H1 (cell line): Measurements from ENCODE around the gene PRRT1. TPM values are rescaled to one million over a fixed set of nuclear protein-coding genes. Genes with fewer than 3 reads are reported as not detected.

Experiments
- CEBPB ChIP-seq: IDR thresholded peaks from 2 replicates; pipeline ENCODE4 v1.6.1; 2012; ENCODE audit warnings: low read depth, low read length
- CREB1 ChIP-seq: IDR thresholded peaks from 2 replicates; pipeline ENCODE4 v1.6.1; 2012; ENCODE audit warnings: inconsistent platforms
- EGR1 ChIP-seq: IDR thresholded peaks from 2 replicates; pipeline ENCODE4 v1.6.1; 2011; ENCODE audit warnings: low read depth, low read length, borderline replicate concordance
- FOSL1 ChIP-seq: IDR thresholded peaks from 2 replicates; pipeline ENCODE4 v1.6.1; 2011; ENCODE audit warnings: mild to moderate bottlenecking, low read depth, low read length, moderate library complexity; ENCODE audit not compliant: insufficient read depth
- GTF2F1 ChIP-seq: IDR thresholded peaks from 2 replicates; pipeline ENCODE4 v1.6.1; 2012; ENCODE audit warnings: low read depth, low read length, improper control_type of control experiment, borderline replicate concordance
- KDM1A ChIP-seq: fragments of 200-600, 300-600 bp; sonication (generic); IDR thresholded peaks from 2 replicates; pipeline ENCODE4 v1.7.1; 2016; ENCODE audit warnings: mild to moderate bottlenecking, low read length, borderline replicate concordance
- POLR2A ChIP-seq, 2 experiments: IDR thresholded peaks; 1 replicate in 1 of 2; 2 replicates in 1 of 2; pipeline ENCODE4 v1.6.1; 2011; ENCODE audit warnings: low read depth in 2 of 2, low read length in 2 of 2, mild to moderate bottlenecking in 2 of 2; ENCODE audit errors: control extremely low read depth in 1 of 2
- RNF2 ChIP-seq: fragments of 200-900, 300-1000 bp; sonication (generic); IDR thresholded peaks from 2 replicates; pipeline ENCODE4 v1.7.1; 2016; ENCODE audit warnings: borderline replicate concordance, low read depth, mild to moderate bottlenecking, antibody characterized with exemption, low read length; ENCODE audit not compliant: poor library complexity, severe bottlenecking; ENCODE audit errors: missing control alignments
- TEAD4 ChIP-seq: IDR thresholded peaks from 2 replicates; pipeline ENCODE4 v1.6.1; 2012; ENCODE audit warnings: low read depth, low read length, inconsistent platforms, mixed read lengths
- polyA plus RNA-seq, 7 experiments: library from polyadenylated mRNA; depleted of rRNA in 3 of 7; stranded (reverse) in 5 of 7; unstranded in 2 of 7; fragments of >200 nt in 5 of 7; fragments of 200-250 nt in 2 of 7; gene quantifications; 1 replicate in 5 of 7; 2 replicates in 1 of 7; 4 replicates in 1 of 7; pipeline versions ENCODE4 v1.2.1 to v1.2.3, GENCODE V29; 2011 to 2013; ENCODE audit warnings: missing spikeins in 2 of 7, mixed read lengths in 2 of 7
- total RNA-seq: library from RNA; stranded (reverse); fragmentation: NEBNext Ultra II Directional; extraction: Animal tissue kit (Norgen Biotek cat#: 25700); gene quantifications from 2 replicates; pipeline ENCODE4 v1.2.1, GENCODE V29; 2021
- TF ChIP-seq, protein P1 (sequence below): fragments of 300-600 bp; sonication (generic); IDR thresholded peaks from 2 replicates; pipeline ENCODE4 v1.7.1; 2012; ENCODE audit warnings: low read length, moderate library complexity, mild to moderate bottlenecking, inconsistent platforms; ENCODE audit not compliant: insufficient replicate concordance

The PRRT1 gene
- total and polyA plus RNA-seq, 2 of the 8 experiments (the other 6 are each of a cell fraction or from before 2014, with no cell fraction given) = 0.71 to 2.8 TPM

DNA sequence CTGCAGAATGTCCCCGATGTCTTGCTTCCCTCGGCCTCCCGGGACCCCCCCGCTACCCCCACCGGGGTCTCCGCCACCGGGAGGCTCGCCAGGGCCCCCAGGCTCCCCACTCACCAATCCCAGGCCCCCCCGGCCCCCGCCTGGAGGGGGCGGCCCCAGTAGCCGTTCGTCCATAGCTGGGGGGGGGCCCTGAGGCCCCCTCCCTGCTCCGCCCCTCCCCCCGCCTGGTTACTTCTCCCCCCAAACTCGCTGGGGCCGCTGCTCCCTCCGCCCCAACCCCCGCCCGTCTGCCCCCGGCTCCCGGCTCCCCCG, 38.0 kb upstream of the PRRT1 start (continued):
- TF ChIP-seq, protein P1, sequence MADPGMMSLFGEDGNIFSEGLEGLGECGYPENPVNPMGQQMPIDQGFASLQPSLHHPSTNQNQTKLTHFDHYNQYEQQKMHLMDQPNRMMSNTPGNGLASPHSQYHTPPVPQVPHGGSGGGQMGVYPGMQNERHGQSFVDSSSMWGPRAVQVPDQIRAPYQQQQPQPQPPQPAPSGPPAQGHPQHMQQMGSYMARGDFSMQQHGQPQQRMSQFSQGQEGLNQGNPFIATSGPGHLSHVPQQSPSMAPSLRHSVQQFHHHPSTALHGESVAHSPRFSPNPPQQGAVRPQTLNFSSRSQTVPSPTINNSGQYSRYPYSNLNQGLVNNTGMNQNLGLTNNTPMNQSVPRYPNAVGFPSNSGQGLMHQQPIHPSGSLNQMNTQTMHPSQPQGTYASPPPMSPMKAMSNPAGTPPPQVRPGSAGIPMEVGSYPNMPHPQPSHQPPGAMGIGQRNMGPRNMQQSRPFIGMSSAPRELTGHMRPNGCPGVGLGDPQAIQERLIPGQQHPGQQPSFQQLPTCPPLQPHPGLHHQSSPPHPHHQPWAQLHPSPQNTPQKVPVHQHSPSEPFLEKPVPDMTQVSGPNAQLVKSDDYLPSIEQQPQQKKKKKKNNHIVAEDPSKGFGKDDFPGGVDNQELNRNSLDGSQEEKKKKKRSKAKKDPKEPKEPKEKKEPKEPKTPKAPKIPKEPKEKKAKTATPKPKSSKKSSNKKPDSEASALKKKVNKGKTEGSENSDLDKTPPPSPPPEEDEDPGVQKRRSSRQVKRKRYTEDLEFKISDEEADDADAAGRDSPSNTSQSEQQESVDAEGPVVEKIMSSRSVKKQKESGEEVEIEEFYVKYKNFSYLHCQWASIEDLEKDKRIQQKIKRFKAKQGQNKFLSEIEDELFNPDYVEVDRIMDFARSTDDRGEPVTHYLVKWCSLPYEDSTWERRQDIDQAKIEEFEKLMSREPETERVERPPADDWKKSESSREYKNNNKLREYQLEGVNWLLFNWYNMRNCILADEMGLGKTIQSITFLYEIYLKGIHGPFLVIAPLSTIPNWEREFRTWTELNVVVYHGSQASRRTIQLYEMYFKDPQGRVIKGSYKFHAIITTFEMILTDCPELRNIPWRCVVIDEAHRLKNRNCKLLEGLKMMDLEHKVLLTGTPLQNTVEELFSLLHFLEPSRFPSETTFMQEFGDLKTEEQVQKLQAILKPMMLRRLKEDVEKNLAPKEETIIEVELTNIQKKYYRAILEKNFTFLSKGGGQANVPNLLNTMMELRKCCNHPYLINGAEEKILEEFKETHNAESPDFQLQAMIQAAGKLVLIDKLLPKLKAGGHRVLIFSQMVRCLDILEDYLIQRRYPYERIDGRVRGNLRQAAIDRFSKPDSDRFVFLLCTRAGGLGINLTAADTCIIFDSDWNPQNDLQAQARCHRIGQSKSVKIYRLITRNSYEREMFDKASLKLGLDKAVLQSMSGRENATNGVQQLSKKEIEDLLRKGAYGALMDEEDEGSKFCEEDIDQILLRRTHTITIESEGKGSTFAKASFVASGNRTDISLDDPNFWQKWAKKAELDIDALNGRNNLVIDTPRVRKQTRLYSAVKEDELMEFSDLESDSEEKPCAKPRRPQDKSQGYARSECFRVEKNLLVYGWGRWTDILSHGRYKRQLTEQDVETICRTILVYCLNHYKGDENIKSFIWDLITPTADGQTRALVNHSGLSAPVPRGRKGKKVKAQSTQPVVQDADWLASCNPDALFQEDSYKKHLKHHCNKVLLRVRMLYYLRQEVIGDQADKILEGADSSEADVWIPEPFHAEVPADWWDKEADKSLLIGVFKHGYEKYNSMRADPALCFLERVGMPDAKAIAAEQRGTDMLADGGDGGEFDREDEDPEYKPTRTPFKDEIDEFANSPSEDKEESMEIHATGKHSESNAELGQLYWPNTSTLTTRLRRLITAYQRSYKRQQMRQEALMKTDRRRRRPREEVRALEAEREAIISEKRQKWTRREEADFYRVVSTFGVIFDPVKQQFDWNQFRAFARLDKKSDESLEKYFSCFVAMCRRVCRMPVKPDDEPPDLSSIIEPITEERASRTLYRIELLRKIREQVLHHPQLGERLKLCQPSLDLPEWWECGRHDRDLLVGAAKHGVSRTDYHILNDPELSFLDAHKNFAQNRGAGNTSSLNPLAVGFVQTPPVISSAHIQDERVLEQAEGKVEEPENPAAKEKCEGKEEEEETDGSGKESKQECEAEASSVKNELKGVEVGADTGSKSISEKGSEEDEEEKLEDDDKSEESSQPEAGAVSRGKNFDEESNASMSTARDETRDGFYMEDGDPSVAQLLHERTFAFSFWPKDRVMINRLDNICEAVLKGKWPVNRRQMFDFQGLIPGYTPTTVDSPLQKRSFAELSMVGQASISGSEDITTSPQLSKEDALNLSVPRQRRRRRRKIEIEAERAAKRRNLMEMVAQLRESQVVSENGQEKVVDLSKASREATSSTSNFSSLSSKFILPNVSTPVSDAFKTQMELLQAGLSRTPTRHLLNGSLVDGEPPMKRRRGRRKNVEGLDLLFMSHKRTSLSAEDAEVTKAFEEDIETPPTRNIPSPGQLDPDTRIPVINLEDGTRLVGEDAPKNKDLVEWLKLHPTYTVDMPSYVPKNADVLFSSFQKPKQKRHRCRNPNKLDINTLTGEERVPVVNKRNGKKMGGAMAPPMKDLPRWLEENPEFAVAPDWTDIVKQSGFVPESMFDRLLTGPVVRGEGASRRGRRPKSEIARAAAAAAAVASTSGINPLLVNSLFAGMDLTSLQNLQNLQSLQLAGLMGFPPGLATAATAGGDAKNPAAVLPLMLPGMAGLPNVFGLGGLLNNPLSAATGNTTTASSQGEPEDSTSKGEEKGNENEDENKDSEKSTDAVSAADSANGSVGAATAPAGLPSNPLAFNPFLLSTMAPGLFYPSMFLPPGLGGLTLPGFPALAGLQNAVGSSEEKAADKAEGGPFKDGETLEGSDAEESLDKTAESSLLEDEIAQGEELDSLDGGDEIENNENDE = no peak
- TF ChIP-seq CREB1 (no peak), TEAD4 (no peak), KDM1A (no peak), CEBPB (no peak), RNF2 (no peak), GTF2F1 (no peak), EGR1 (no peak), POLR2A (IDR thresholded peaks at IDR 0.05; ENCODE audit: control extremely low read depth in 1 of 2, low read depth in 2 of 2, low read length in 2 of 2) (no peak), FOSL1 (no peak)
- TF ChIP-seq, all 59 proteins: peak for 0
